Gastroesophageal sphincter (tissue), 4 donors: Measurements from ENCODE around the gene MCC. TPM values are rescaled to one million over a fixed set of nuclear protein-coding genes. Genes with fewer than 3 reads are reported as not detected.

Experiments
- ATAC-seq: fragments of 150-250 bp; one replicate; pipeline ENCODE4 v1.9.1; 2016; ENCODE audit warnings: mild to moderate bottlenecking, moderate library complexity
- H3K27ac ChIP-seq, 4 donors: fragments of 200-600 bp; sonication (generic) in 3 of 4; 1 replicate in 3 of 4; 2 replicates in 1 of 4; pipeline ENCODE4 v1.5.1; 2016 to 2019
- H3K27me3 ChIP-seq: fragments of 200-600 bp; sonication (generic); one replicate; pipeline ENCODE4 v1.5.1; 2019
- H3K36me3 ChIP-seq, 2 donors: fragments of 200-600 bp; sonication (generic); one replicate each; pipeline ENCODE4 v1.5.1; 2019; ENCODE audit warnings: control low read depth in 1 of 2
- H3K4me1 ChIP-seq, 3 donors: fragments of 200-600 bp; sonication (generic); 1 replicate in 2 of 3; 2 replicates in 1 of 3; pipeline ENCODE4 v1.5.1; 2016 to 2019; ENCODE audit warnings: control low read depth in 2 of 3
- H3K4me3 ChIP-seq, 2 donors: fragments of 200-600 bp; sonication (generic); one replicate each; pipeline ENCODE4 v1.5.1; 2019; ENCODE audit warnings: mild to moderate bottlenecking in 1 of 2, moderate library complexity in 1 of 2
- H3K9me3 ChIP-seq, 3 donors: fragments of 200-600 bp; sonication (generic); one replicate each; pipeline ENCODE4 v1.5.1; 2017 to 2019; ENCODE audit warnings: control low read depth in 2 of 3
- CTCF ChIP-seq, 4 experiments: fragments of 200-600 bp in 2 of 4; fragments of 450-650 bp in 2 of 4; sonication (generic) in 1 of 4; IDR thresholded peaks; one replicate each; pipeline ENCODE4 v1.5.1; 2017 to 2019; ENCODE audit warnings: antibody characterized with exemption in 4 of 4, mild to moderate bottlenecking in 2 of 4, moderate library complexity in 2 of 4
- EP300 ChIP-seq: sonication (generic); formaldehyde crosslinking; IDR thresholded peaks from one replicate; pipeline ENCODE4 v1.6.1; 2017; ENCODE audit warnings: antibody characterized with exemption, mild to moderate bottlenecking
- POLR2A ChIP-seq, 2 donors: fragments of 450-650 bp; IDR thresholded peaks; one replicate each; pipeline ENCODE4 v1.6.1; 2017; ENCODE audit warnings: antibody characterized with exemption in 2 of 2, mild to moderate bottlenecking in 2 of 2, moderate library complexity in 1 of 2
- POLR2AphosphoS5 ChIP-seq: sonication (generic); formaldehyde crosslinking; IDR thresholded peaks from one replicate; pipeline ENCODE4 v1.6.1; 2017; ENCODE audit warnings: antibody characterized with exemption
- WGBS, 2 donors: methylation state at CpG; one replicate each; pipeline ENCODE4 v1.1.5; 2018; ENCODE audit warnings: low coverage in 1 of 2; 5-methylcytosine and 5-hydroxymethylcytosine counted together
- total RNA-seq, 4 donors: library from RNA; depleted of rRNA; stranded (reverse); fragments of >200 nt; gene quantifications; one replicate each; pipeline ENCODE4 v1.1.0, GENCODE V29; 2016

Gene MCC
- total RNA-seq, 4 donors from 2014 or later = 20.5 to 28.7 (median 23.5) TPM

DNA sequence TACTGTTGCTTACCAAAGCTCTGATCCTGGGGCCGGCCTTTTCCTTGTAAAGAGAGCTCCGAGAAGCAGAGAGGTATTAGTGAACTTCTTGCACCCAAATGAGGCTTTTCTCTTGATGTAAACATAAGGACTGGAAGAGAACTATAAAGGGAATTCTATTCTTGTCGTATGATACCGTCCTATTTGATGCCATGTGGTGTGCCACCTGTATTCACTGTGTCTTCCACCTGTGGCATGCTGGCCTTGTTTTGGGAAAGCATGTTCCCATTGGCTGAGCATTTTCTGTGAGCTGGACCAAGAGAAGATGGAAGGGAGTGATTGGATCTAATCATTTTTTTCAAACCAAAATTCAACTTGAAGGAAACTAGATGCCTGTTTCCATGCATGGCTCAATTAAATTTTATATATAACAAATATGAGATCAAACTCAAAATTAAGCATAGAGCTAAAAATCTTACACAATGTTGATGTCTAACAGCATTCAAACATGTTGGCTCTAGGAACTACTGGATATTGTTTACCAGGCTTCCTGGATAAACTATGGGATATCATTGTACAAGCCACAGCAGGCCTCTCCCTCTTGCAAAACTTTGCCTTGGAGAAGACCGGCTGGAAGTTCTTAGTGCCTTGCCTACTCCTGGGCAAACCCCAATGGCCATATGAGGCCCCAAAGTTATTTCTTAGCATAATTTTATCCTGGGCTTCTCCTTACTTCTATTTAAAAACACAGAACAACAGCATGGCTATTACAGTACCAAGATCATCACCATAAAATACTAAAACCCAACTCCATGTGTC lies 168.8 kb downstream of the MCC start:
- TF ChIP-seq CTCF (IDR thresholded peaks at IDR 0.05) (no peak), POLR2AphosphoS5 (no peak), POLR2A (IDR thresholded peaks at IDR 0.05) (no peak), EP300 (no peak)
- no peak for ATAC-seq
- H3K27me3 ChIP-seq = no peaks in the 10 kb centered on the region
- H3K36me3 ChIP-seq = no peaks in the 10 kb centered on the region
- WGBS, 2 donors = 85 to 100% methylated on average over 2 to 5 of the region's 5 CpGs
- peaks cover 0 to 10% (median 0%) of the 10 kb centered on the region in 3 donors for H3K4me1 ChIP-seq
- H3K27ac ChIP-seq = no peak overlapping the region
- H3K4me3 ChIP-seq = no peak overlapping the region
- H3K9me3 ChIP-seq = no peaks in the 10 kb centered on the region

DNA sequence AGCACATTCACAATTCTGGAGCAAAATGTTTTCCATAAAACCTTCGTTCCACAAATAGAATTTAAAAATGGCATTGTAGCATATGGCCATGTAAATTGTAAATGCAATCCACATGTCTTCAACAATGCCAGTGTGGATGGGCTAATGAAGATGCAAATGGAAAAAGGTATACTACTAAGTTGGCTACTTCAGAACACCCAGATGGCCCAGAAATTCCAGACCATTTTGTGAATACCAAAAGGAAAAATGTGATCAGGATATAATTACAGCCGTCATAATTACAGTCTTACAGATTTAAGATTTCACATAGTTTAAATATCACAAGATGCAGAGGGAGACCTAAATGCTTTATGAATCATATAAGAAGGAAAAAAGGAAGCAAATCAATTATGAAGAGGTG lies 170.6 kb downstream of the MCC start:
- Histone ChIP-seq H3K4me1 (peaks cover 0 to 10% (median 0%) of the 10 kb centered on the region in 3 donors), H3K9me3 (no peaks in the 10 kb centered on the region), H3K27me3 (no peaks in the 10 kb centered on the region), H3K27ac (no peak overlapping the region), H3K36me3 (no peaks in the 10 kb centered on the region), H3K4me3 (no peak overlapping the region)
- 83 to 88% methylated on average over 2 of the region's 2 CpGs for WGBS, 2 donors
- TF ChIP-seq POLR2AphosphoS5 (no peak), EP300 (no peak), CTCF (IDR thresholded peaks at IDR 0.05) (no peak), POLR2A (IDR thresholded peaks at IDR 0.05) (no peak)
- ATAC-seq = no peak

- H3K9me3 ChIP-seq = no peaks in the 10 kb centered on the region
- no peaks in the 10 kb centered on the region for H3K36me3 ChIP-seq
- H3K27ac ChIP-seq = no peak overlapping the region
- no peak overlapping the region for H3K4me3 ChIP-seq
- H3K4me1 ChIP-seq = no peaks in the 10 kb centered on the region
- no peak for TF ChIP-seq CTCF (IDR thresholded peaks at IDR 0.05)
- TF ChIP-seq EP300 = no peak
- no peak for TF ChIP-seq POLR2A (IDR thresholded peaks at IDR 0.05)
- TF ChIP-seq POLR2AphosphoS5 = no peak
- no peaks in the 10 kb centered on the region for H3K27me3 ChIP-seq
- no peak for ATAC-seq
- 84 to 95% methylated on average over 2 to 4 of the region's 5 CpGs for WGBS, 2 donors
Measured at GRCh38 chr5:113311301-113311700, 177.0 kb downstream of the MCC start.

DNA sequence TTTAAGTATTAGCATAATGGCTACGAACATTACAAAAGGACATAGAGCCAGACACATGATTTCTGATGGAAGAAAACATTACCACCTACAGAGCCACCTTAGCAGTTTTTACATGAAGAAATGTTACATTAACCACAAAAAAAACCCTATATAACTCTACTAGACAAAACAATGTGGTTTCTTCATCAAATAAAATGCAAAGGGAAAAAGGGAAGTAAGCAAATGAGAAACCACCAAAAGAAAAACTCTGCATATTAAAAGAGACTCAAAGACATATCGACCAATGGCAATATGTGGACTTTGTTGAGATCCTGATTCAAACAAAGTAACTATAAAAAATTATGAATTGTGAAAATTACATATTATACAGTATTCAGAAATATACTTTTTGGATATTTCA lies 186.1 kb downstream of the MCC start:
- TF ChIP-seq EP300 = no peak
- TF ChIP-seq POLR2AphosphoS5 = no peak
- no peak for TF ChIP-seq CTCF (IDR thresholded peaks at IDR 0.05)
- no peak for TF ChIP-seq POLR2A (IDR thresholded peaks at IDR 0.05)
- H3K9me3 ChIP-seq = no peaks in the 10 kb centered on the region
- no peak overlapping the region for H3K27ac ChIP-seq
- no peaks in the 10 kb centered on the region for H3K36me3 ChIP-seq
- H3K4me1 ChIP-seq = no peaks in the 10 kb centered on the region
- no peak for ATAC-seq
- no peaks in the 10 kb centered on the region for H3K27me3 ChIP-seq
- H3K4me3 ChIP-seq = no peak overlapping the region
- WGBS, 2 donors = 83 to 94% methylated on average over 1 to 2 of the region's 2 CpGs

- Histone ChIP-seq H3K27me3 (no peaks in the 10 kb centered on the region), H3K27ac (no peak overlapping the region), H3K4me1 (peaks cover 0 to 18% (median 0%) of the 10 kb centered on the region in 3 donors), H3K36me3 (no peaks in the 10 kb centered on the region), H3K9me3 (no peaks in the 10 kb centered on the region), H3K4me3 (no peak overlapping the region)
- no peak for ATAC-seq
- TF ChIP-seq POLR2A (IDR thresholded peaks at IDR 0.05) (no peak), EP300 (no peak)
- WGBS, 2 donors = 100% methylated on average over 1 of the region's 1 CpG
Measured at GRCh38 chr5:113299591-113299990, 188.7 kb downstream of the MCC start.
